Erythroblast (primary cell): ENCODE measurements around the gene SALL4.

Experiments used
- GATA1 ChIP-seq: IDR thresholded peaks from 2 replicates; pipeline ENCODE4 v1.6.1; 2011; ENCODE audit warnings: low read depth, mild to moderate bottlenecking, control low read depth, low read length, moderate library complexity
- POLR2A ChIP-seq: IDR thresholded peaks from 2 replicates; pipeline ENCODE4 v1.6.1; 2011; ENCODE audit warnings: mild to moderate bottlenecking, low read length

- no peak for TF ChIP-seq POLR2A
- TF ChIP-seq GATA1, result no peak
These were observed 42.4 kb downstream of the SALL4 start for GRCh38 chr20:51759769-51760510.
